T47D (cell line): ENCODE measurements around the gene PDE4D.

Experiments
- DNase-seq, 2 experiments: peaks; one replicate each; pipeline versions ENCODE4 v3.0.0 to v3.0.0-alpha.2; 2011 to 2012; ENCODE audit warnings: low read depth in 1 of 2, low spot score in 1 of 2
- JUND ChIP-seq: IDR thresholded peaks from 2 replicates; pipeline ENCODE4 v1.6.1; 2012; ENCODE audit warnings: low read depth
- in situ Hi-C: cut with HindIII; loops from 2 replicates; pipeline ENCODE4 v1.10.0; 2016; ENCODE audit warnings: low sequenced_read_pairs, low pct_unique_long_range_greater_than_20kb

The PDE4D gene

GRCh38 chr5:59371525-59372127 lies 521.9 kb downstream of the PDE4D start:
- TF ChIP-seq JUND = no peak
- in situ Hi-C loops = no loop called here
- DNase-seq = no peak

- no peak for TF ChIP-seq JUND
- in situ Hi-C loops = no loop called here
- DNase-seq = no peak
Measured at GRCh38 chr5:59368951-59369350, 524.6 kb downstream of the PDE4D start.

- in situ Hi-C loops = no loop called here
- TF ChIP-seq JUND = no peak
- DNase-seq = peak; percentile 30 to 82
Measured at GRCh38 chr5:59367791-59368394, 525.6 kb downstream of the PDE4D start.

- in situ Hi-C loops = no loop called here
- DNase-seq = no peak
- no peak for TF ChIP-seq JUND
Measured at GRCh38 chr5:59366784-59367183, 526.7 kb downstream of the PDE4D start.

GRCh38 chr5:59362438-59362837 lies 531.1 kb downstream of the PDE4D start:
- no peak for TF ChIP-seq JUND
- no peak for DNase-seq
- in situ Hi-C loops = no loop called here

GRCh38 chr5:59361454-59361853 lies 532.1 kb downstream of the PDE4D start:
- peak; percentile 7 to 76 for DNase-seq
- in situ Hi-C loops = no loop called here
- TF ChIP-seq JUND = peak; percentile 57; the same call in 1 of the 2 replicates

- no peak for TF ChIP-seq JUND
- in situ Hi-C loops = no loop called here
- no peak for DNase-seq
Measured at GRCh38 chr5:59360130-59360555, 533.4 kb downstream of the PDE4D start.

GRCh38 chr5:59358005-59358861 lies 535.3 kb downstream of the PDE4D start:
- no peak for TF ChIP-seq JUND
- in situ Hi-C loops = no loop called here
- no peak for DNase-seq

GRCh38 chr5:59357381-59357977 lies 536.0 kb downstream of the PDE4D start:
- TF ChIP-seq JUND = no peak
- no peak for DNase-seq

GRCh38 chr5:59356813-59357380 lies 536.6 kb downstream of the PDE4D start:
- no peak for TF ChIP-seq JUND
- in situ Hi-C loops = no loop called here
- DNase-seq = peak in 1 of 2 experiments; percentile 16

More at GRCh38 chr5:59357381-59357977, 536.0 kb downstream of the PDE4D start:
- in situ Hi-C loops = no loop called here

GRCh38 chr5:59354811-59355210 lies 538.7 kb downstream of the PDE4D start:
- DNase-seq = no peak
- TF ChIP-seq JUND = no peak
- in situ Hi-C loops = no loop called here

- in situ Hi-C loops = no loop called here
- no peak for DNase-seq
- no peak for TF ChIP-seq JUND
Measured at GRCh38 chr5:59354274-59354673, 539.3 kb downstream of the PDE4D start.
